Activated CD4-positive, CD25-positive, alpha-beta regulatory T cell (primary cell): ENCODE measurements around the gene CELF1.

ENCODE experiments used
- DNase-seq, 4 experiments: peaks; one replicate each; lab custom pipeline; 2025; lab: John Stamatoyannopoulos, UW

Gene CELF1

GRCh38 chr11:47509077-47509536 lies 43.8 kb downstream of the CELF1 start:
- no peak for DNase-seq

GRCh38 chr11:47508240-47508957 lies 44.5 kb downstream of the CELF1 start:
- DNase-seq: no peak

GRCh38 chr11:47507563-47508239 lies 45.2 kb downstream of the CELF1 start:
- DNase-seq: no peak

DNA sequence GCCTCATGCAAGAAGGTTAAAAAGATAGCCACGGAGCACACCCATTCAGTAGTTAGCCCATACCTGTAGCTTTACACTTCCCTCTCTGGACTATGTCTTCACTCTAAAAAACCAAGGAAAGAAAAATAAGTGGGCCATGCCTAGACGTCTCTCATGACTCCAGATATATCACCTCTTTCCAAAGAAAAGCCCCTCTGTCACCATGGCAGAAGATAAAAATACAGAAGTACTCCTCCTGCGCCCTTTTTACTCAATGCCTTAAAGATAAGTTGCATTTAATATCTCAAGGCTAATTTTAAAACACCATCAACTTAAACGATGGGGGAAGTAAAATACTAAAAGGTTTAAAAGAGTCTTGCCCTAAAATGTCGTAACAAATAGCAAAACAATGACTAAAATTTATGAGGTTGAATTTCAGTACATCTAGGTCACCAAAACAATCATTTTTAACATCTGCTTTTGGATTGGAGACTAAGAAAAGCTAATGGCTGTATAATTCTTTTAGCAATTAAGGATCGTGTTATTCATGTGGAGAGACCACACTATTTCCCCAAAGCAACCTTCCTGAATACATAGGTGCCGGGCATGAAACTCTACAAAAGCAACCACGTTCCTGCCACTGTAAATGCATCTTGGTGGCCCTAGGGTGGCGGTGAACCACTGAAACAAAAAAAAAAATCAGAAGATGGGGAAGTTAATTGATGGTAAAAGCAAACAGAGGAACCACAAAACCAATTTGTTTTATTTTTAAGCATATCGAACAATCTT lies 46.0 kb downstream of the CELF1 start:
- DNase-seq: no peak

DNA sequence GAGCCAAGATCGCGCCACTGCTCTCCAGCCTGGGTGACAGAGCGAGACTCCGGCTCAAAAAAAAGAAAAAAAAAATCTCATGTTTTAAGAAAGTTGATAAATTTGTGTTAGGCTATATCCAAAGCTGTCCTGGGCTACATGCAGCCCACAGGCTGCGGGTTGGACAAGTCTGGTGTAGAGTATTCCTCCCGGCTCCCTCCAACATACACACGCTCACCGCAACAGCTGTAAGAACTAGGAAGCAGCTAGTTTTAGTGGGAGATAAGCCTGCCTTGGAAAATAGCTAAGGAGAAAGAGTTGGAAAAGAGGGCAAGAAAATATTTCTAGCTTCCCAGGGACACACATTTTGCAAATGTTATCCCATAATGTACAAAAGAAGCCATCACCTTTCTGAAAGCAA lies 46.6 kb downstream of the CELF1 start:
- no peak for DNase-seq

DNA sequence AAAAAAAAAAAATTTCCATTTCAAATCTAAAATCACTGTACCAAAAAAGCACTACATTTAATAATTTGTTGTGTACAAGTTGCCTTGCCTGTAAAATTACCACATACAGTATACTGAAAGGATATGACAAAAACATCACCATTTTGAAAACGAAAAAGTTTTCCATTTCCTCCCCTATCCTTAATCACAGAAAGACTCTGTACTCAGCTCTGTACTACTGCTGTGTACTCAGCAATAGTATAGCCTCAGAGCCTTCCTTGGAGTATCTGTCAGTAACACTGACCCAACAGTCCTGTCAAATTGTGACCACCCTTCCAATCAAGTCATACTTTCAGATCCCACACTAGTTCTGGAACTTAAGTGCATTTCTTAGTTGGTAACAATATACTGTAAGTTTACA lies 48.0 kb downstream of the CELF1 start:
- no peak for DNase-seq

DNA sequence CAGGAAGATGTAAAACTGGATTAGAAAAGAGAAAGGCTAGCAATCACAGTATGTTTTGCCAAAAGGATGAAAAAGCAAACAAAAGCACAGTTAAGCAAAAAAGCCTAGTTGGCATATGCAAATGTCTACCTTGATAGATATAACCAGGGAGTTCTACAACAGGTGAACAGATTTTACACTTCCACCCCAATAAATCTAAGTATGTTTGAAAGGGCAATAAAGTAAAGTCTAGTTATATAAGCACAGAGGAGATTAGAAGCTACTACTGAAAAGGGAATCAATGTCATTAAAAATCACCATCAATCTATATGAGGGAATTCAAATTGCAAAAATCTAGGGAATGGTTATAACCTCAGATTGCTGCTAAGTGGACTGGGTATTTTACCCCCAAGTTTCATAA lies 49.7 kb downstream of the CELF1 start:
- no peak for DNase-seq

DNA sequence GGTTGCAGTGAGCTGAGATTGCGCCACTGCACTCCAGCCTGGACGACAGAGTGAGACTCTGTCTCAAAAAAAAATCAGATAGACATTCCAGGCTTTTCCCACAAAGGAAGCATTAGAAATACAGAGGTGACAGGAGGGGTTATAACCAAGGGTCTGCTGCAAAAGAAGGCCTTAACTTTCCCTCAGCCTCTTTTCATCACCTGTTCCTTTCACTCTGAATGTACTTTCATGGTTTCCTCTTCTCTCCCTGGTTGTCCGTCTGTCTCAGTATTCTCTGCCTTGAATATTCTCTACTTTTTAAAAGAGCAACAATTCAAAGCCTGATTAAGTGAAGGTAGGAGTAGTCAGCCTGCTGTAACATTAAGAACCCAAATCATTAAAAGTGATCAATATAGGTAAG lies 50.2 kb downstream of the CELF1 start:
- DNase-seq: no peak

GRCh38 chr11:47501101-47501500 lies 51.8 kb downstream of the CELF1 start:
- DNase-seq: no peak

GRCh38 chr11:47500121-47500520 lies 52.8 kb downstream of the CELF1 start:
- no peak for DNase-seq

- DNase-seq: no peak
Measured at GRCh38 chr11:47499614-47500013, 53.3 kb downstream of the CELF1 start.

- DNase-seq: no peak
Measured at GRCh38 chr11:47499161-47499560, 53.8 kb downstream of the CELF1 start.

DNA sequence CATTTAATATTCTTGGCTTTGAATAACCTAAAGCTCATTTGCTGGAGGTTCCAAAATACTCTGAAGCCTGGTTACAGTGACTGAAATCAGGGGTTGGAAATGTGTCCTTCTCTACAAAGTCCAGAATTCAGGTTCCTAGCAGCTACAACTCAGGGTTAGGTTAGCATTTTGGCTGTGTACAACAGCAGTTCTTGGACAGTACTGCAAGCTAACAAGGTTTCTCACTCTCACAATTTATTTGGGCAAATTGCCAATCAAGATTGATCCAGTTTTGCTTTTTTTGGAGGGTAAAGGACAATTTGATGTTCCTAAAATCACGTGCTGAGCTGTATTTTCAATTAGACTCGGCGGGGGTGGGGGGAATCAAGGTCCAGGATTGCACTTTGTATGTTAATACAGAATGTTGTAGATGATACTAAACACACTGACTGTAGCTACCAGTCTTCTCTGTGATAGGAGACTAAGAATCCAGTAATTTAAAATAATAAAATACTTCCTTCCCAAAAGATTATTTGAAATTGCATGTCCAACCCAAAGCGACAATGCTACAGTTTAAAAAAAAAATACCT lies 54.3 kb downstream of the CELF1 start:
- no peak for DNase-seq

DNA sequence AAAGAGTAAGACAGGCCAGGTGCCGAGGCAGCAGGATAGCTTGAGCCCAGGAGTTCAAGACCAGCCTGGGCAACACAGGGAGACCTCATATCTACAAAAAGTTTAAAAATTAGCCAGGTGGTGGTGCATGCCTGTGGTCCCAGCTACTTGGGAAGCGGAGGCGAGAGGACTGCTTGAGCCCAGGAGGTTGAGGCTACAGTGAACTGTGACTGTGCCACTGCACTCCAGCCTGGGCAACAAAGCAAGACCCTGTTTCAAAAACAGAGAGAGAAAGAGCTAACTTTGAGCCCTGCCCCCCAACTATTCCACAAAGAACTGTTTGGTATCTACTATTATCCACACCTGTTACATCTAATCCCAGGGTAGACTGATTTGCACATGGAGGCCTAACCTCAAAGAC lies 54.8 kb downstream of the CELF1 start:
- no peak for DNase-seq

GRCh38 chr11:47496808-47497207 lies 56.1 kb downstream of the CELF1 start:
- no peak for DNase-seq

GRCh38 chr11:47495856-47496217 lies 57.1 kb downstream of the CELF1 start:
- no peak for DNase-seq

GRCh38 chr11:47495011-47495855 lies 57.7 kb downstream of the CELF1 start:
- no peak for DNase-seq

GRCh38 chr11:47489395-47489755 lies 63.6 kb downstream of the CELF1 start:
- no peak for DNase-seq

DNA sequence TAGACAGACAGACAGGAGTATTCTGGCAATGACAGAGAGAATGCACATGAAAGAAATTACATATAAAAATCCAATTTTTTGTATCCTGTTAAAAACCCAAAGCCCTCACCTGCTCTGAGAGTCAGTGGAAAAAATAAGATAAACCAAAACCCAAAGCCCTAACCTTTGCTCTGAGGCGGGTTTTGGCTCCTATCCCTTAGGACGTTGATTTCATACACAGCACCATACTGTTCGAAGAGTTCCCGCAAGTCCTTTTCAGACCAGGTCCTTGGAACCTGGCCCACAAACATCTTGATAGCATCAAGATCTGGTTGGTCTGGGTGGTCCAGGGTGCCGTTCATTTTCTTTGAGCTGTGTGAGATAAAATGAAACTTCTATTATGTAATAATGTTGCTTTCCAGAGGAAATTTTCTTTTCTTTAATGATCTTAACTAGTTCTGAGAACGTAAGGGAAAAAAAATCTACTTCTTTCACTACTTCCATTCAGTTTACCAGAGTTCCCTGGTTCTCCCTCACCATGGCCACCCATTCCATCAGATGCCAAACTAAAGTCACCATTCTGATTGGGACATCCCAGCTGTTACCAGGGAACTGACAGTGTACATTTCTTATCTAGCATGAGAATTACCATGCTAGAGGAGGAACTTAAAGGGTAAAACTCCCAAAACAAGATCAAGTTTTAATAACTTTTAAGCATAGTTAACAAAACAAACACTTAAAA lies 64.1 kb downstream of the CELF1 start:
- DNase-seq: no peak

GRCh38 chr11:47488111-47488510 lies 64.8 kb downstream of the CELF1 start:
- no peak for DNase-seq

DNA sequence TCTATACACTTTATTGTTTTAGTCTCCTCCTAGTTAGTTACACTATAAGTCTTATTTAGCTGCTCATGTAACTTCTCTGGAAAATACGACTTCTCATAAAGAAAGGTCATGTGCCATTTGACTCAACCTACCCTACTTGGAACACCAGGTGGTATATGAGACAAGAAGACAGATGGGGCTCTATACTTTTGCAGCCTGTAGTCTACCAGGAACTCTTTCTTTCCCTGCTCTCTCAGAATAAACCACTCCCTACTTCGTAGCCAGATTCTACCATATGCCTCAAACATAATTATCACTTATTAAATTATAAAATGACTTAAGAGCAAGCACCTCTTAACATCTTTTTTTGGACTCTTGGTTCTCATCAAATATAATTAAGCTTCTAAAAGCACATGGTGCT lies 65.5 kb downstream of the CELF1 start:
- no peak for DNase-seq
